Mesendoderm (in vitro differentiated cells): Measurements from ENCODE around the gene FARSA.
A peak's percentile ranks its signal among the peaks of the same experiment; 100 is the strongest.
"Not testable (repeated sequence)": the region's sequence is repeated elsewhere in the genome, so short reads cannot be mapped to it uniquely, and the experiment has no call there.

Experiments
- DNase-seq: peaks from one replicate; pipeline ENCODE4 v3.0.0; 2013
- H2AK5ac ChIP-seq: 2 replicates; pipeline ENCODE4 v1.6.1; 2013; ENCODE audit warnings: low read length, inconsistent platforms
- H2BK120ac ChIP-seq: 2 replicates; pipeline ENCODE4 v1.6.1; 2013; ENCODE audit warnings: low read depth, mild to moderate bottlenecking, low read length, moderate library complexity, mixed read lengths
- H2BK15ac ChIP-seq: replicated peaks from 2 replicates; pipeline ENCODE4 v1.6.1; 2013; ENCODE audit warnings: low read depth, mild to moderate bottlenecking, moderate library complexity
- H2BK5ac ChIP-seq: 2 replicates; pipeline ENCODE4 v1.6.1; 2013; ENCODE audit warnings: low read length, inconsistent platforms
- H3K18ac ChIP-seq: 2 replicates; pipeline ENCODE4 v1.6.1; 2013; ENCODE audit warnings: mild to moderate bottlenecking, low read length, mixed read lengths
- H3K23ac ChIP-seq: one replicate; pipeline ENCODE4 v1.6.1; 2013; ENCODE audit warnings: low read length
- H3K27ac ChIP-seq: 2 replicates; pipeline ENCODE4 v1.5.1; 2013; ENCODE audit warnings: low read depth, mild to moderate bottlenecking, inconsistent platforms, low read length, moderate library complexity
- H3K27me3 ChIP-seq: 2 replicates; pipeline ENCODE4 v1.6.1; 2013; ENCODE audit warnings: low read length, control low read depth, mild to moderate bottlenecking, inconsistent platforms; ENCODE audit not compliant: insufficient read depth, poor library complexity
- H3K36me3 ChIP-seq: 2 replicates; pipeline ENCODE4 v1.6.1; 2013; ENCODE audit warnings: low read length, inconsistent platforms; ENCODE audit not compliant: control insufficient read depth, insufficient read depth
- H3K4ac ChIP-seq: one replicate; pipeline ENCODE4 v1.6.1; 2013; ENCODE audit warnings: low read depth, mild to moderate bottlenecking, low read length, moderate library complexity
- H3K4me1 ChIP-seq: 2 replicates; pipeline ENCODE4 v1.6.1; 2013; ENCODE audit warnings: low read depth, low read length, inconsistent platforms; ENCODE audit not compliant: control insufficient read depth
- H3K4me2 ChIP-seq: 2 replicates; pipeline ENCODE4 v1.6.1; 2013; ENCODE audit warnings: low read length
- H3K4me3 ChIP-seq: 2 replicates; pipeline ENCODE4 v1.5.1; 2013; ENCODE audit warnings: mild to moderate bottlenecking, low read length
- H3K56ac ChIP-seq: one replicate; pipeline ENCODE4 v1.6.1; 2013; ENCODE audit warnings: low read length
- H3K79me1 ChIP-seq: 2 replicates; pipeline ENCODE4 v1.6.1; 2013; ENCODE audit warnings: low read length, inconsistent platforms
- H3K79me2 ChIP-seq: 2 replicates; pipeline ENCODE4 v1.6.1; 2013; ENCODE audit warnings: mild to moderate bottlenecking, low read length; ENCODE audit not compliant: control insufficient read depth, insufficient read depth
- H3K9ac ChIP-seq: 2 replicates; pipeline ENCODE4 v1.6.1; 2013; ENCODE audit warnings: low read length, inconsistent platforms
- H4K5ac ChIP-seq: one replicate; pipeline ENCODE4 v1.6.1; 2013; ENCODE audit warnings: low read length
- H4K8ac ChIP-seq: one replicate; pipeline ENCODE4 v1.6.1; 2013; ENCODE audit warnings: low read depth, mild to moderate bottlenecking, control low read depth, low read length, moderate library complexity
- WGBS: extraction: QIAGEN DNeasy Blood & Tissue Kit; methylation state at CpG from one replicate; pipeline ENCODE4 v1.1.7; 2013; ENCODE audit warnings: low lambda C conversion rate, missing lambda C conversion rate; ENCODE audit not compliant: insufficient coverage; ENCODE audit errors: extremely low coverage; 5-methylcytosine and 5-hydroxymethylcytosine counted together

FARSA gene

GRCh38 chr19:12956446-12957388 is 23.2 kb upstream of the FARSA start, which contains the start of gene GADD45GIP1:
GADD45GIP1 (minus strand) TSS chr19:12957223; CDS start chr19:12957212, 11 bp downstream.
- WGBS, result no CpG with 5 or more reads among the region's 84 CpGs
- H3K27me3 ChIP-seq, result no peaks in the 10 kb centered on the region
- H4K8ac ChIP-seq, result peak within 1 kb of the TSS; percentile 98

DNA sequence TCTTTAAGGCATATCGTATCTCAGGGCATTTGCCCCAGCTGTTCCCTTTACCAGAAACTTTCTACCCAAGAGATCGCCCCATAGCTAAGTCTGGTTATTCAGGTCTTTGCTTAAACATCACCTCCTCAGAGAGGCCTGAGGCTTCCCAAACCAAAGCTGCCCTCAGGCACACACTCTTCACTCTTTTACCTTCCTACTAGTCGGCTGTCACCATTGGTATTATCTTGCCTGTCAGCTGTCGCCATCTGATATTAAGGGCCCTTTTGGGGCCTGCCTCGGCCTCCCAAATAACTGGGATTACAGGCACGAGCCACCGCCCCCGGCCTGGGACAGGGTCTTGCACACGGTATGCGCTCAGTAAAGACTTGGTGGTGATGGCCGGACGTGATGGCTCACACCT is 22.5 kb upstream of the FARSA start:
- no peak overlapping the region for H3K27ac ChIP-seq

More at GRCh38 chr19:12956446-12957388, 23.2 kb upstream of the FARSA start, which contains the start of gene GADD45GIP1:
- peaks cover 7% of the 10 kb centered on the region for H3K36me3 ChIP-seq
- H3K18ac ChIP-seq, result peak within 1 kb of the TSS; percentile 94
- H3K56ac ChIP-seq, result peak within 1 kb of the TSS; percentile 96
- no peak within 1 kb of the TSS for H2AK5ac ChIP-seq
- H3K79me1 ChIP-seq, result peaks cover 9% of the 10 kb centered on the region
- no peak within 1 kb of the TSS for H2BK120ac ChIP-seq
- no peak within 1 kb of the TSS for H4K5ac ChIP-seq
- peak within 1 kb of the TSS; percentile 99 for H3K4ac ChIP-seq
- H3K9ac ChIP-seq, result peak within 1 kb of the TSS; percentile 84
- H3K4me1 ChIP-seq, result no peaks in the 10 kb centered on the region
- peak within 1 kb of the TSS; percentile 60 for H3K27ac ChIP-seq
- no peak within 1 kb of the TSS for H2BK5ac ChIP-seq
- H3K79me2 ChIP-seq, result peaks cover 25% of the 10 kb centered on the region
- peak within 1 kb of the TSS; percentile 66 for H3K4me2 ChIP-seq
- H3K23ac ChIP-seq, result peak within 1 kb of the TSS; percentile 91
- DNase-seq, result peak; percentile 83
- no peak within 1 kb of the TSS for H2BK15ac ChIP-seq
- H3K4me3 ChIP-seq, result peak within 1 kb of the TSS; percentile 69

GRCh38 chr19:12955575-12955974 is 22.1 kb upstream of the FARSA start:
- not testable (repeated sequence) for H4K8ac ChIP-seq, H3K27me3 ChIP-seq, H3K23ac ChIP-seq, H3K36me3 ChIP-seq, DNase-seq, H3K4ac ChIP-seq, H3K79me1 ChIP-seq, H3K18ac ChIP-seq, H3K4me1 ChIP-seq, H4K5ac ChIP-seq, H2BK15ac ChIP-seq, H3K27ac ChIP-seq, H2AK5ac ChIP-seq, H2BK120ac ChIP-seq, H2BK5ac ChIP-seq, H3K4me3 ChIP-seq
- Histone ChIP-seq H3K9ac (peak overlapping the region; percentile 84), H3K4me2 (peak overlapping the region; percentile 66), H3K56ac (peak overlapping the region; percentile 96), H3K79me2 (peaks cover 25% of the 10 kb centered on the region)
- WGBS, result no CpG with 5 or more reads among the region's 9 CpGs

More for the DNA sequence above, 22.5 kb upstream of the FARSA start:
- Histone ChIP-seq H4K8ac (no peak overlapping the region), H3K4me3 (peak overlapping the region; percentile 28), H3K4ac (no peak overlapping the region), H2BK5ac (no peak overlapping the region), H3K79me2 (peaks cover 25% of the 10 kb centered on the region), H3K36me3 (peaks cover 7% of the 10 kb centered on the region), H4K5ac (no peak overlapping the region), H3K27me3 (no peaks in the 10 kb centered on the region), H3K4me2 (peak overlapping the region; percentile 66), H3K79me1 (peaks cover 9% of the 10 kb centered on the region), H2AK5ac (no peak overlapping the region), H3K4me1 (no peaks in the 10 kb centered on the region), H3K23ac (no peak overlapping the region), H3K56ac (peak overlapping the region; percentile 96), H3K18ac (no peak overlapping the region), H2BK15ac (no peak overlapping the region), H2BK120ac (no peak overlapping the region), H3K9ac (peak overlapping the region; percentile 84)
- no CpG with 5 or more reads among the region's 12 CpGs for WGBS
- no peak for DNase-seq

GRCh38 chr19:12954612-12954962 is 21.1 kb upstream of the FARSA start:
- no peak overlapping the region for H3K9ac ChIP-seq
- H3K4ac ChIP-seq, result no peak overlapping the region
- peaks cover 25% of the 10 kb centered on the region for H3K79me2 ChIP-seq
- H4K5ac ChIP-seq, result no peak overlapping the region
- DNase-seq, result no peak
- no peak overlapping the region for H2AK5ac ChIP-seq
- no peaks in the 10 kb centered on the region for H3K27me3 ChIP-seq
- no peak overlapping the region for H3K18ac ChIP-seq
- peaks cover 9% of the 10 kb centered on the region for H3K36me3 ChIP-seq
- no peak overlapping the region for H3K4me3 ChIP-seq
- H3K56ac ChIP-seq, result no peak overlapping the region
- H4K8ac ChIP-seq, result no peak overlapping the region
- H2BK15ac ChIP-seq, result no peak overlapping the region
- no peak overlapping the region for H2BK120ac ChIP-seq
- no peak overlapping the region for H3K23ac ChIP-seq
- no peak overlapping the region for H3K4me2 ChIP-seq
- peaks cover 9% of the 10 kb centered on the region for H3K79me1 ChIP-seq
- no CpG with 5 or more reads among the region's 1 CpG for WGBS
- no peak overlapping the region for H3K27ac ChIP-seq
- no peak overlapping the region for H2BK5ac ChIP-seq
- H3K4me1 ChIP-seq, result no peaks in the 10 kb centered on the region

- no peaks in the 10 kb centered on the region for H3K4me1 ChIP-seq
- WGBS, result no CpG with 5 or more reads among the region's 12 CpGs
- no peak overlapping the region for H3K56ac ChIP-seq
- no peak overlapping the region for H3K4me3 ChIP-seq
- no peak overlapping the region for H2BK5ac ChIP-seq
- no peak overlapping the region for H3K27ac ChIP-seq
- H3K9ac ChIP-seq, result no peak overlapping the region
- no peaks in the 10 kb centered on the region for H3K27me3 ChIP-seq
- H3K4me2 ChIP-seq, result no peak overlapping the region
- DNase-seq, result no peak
- H2BK15ac ChIP-seq, result no peak overlapping the region
- peaks cover 25% of the 10 kb centered on the region for H3K79me2 ChIP-seq
- peaks cover 9% of the 10 kb centered on the region for H3K79me1 ChIP-seq
- H4K8ac ChIP-seq, result no peak overlapping the region
- H4K5ac ChIP-seq, result no peak overlapping the region
- no peak overlapping the region for H3K23ac ChIP-seq
- no peak overlapping the region for H2BK120ac ChIP-seq
- no peak overlapping the region for H3K4ac ChIP-seq
- H2AK5ac ChIP-seq, result no peak overlapping the region
- H3K36me3 ChIP-seq, result peaks cover 12% of the 10 kb centered on the region
- H3K18ac ChIP-seq, result no peak overlapping the region
Observed at GRCh38 chr19:12953799-12954611, 20.5 kb upstream of the FARSA start.
